Endometrium (tissue), 2 donors: ENCODE measurements around the gene PIK3CG.
"Not testable (repeated sequence)": the region's sequence is repeated elsewhere in the genome, so short reads cannot be mapped to it uniquely, and the experiment has no call there.

Experiments
- FAIRE-seq: peaks from 2 replicates; lab custom pipeline; 2012; peaks lifted over from hg19 to GRCh38; lab: Jason Lieb, UNC
- donor health status: control.
- donor health status: control.

Gene PIK3CG

DNA sequence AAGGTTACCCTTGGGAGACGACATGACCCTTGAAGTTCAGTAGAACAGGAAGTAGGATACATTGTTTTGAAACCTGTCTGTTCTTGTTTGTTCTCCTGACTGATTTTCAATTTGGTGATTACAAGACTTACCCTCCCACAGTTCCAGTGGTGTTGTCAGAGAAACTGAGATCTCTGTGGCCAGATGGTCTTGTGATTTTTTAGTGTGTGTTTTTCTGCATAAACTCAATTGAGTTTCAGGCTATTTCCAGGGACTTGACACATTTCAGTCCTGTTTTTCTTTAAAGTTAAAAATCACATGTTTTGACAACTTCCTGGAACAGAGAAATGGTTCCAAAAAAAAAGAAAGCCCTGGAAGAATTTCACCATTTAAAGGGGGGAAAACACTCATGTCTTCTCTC, 22.3 kb downstream of the PIK3CG start:
- peak; percentile 94 for FAIRE-seq

DNA sequence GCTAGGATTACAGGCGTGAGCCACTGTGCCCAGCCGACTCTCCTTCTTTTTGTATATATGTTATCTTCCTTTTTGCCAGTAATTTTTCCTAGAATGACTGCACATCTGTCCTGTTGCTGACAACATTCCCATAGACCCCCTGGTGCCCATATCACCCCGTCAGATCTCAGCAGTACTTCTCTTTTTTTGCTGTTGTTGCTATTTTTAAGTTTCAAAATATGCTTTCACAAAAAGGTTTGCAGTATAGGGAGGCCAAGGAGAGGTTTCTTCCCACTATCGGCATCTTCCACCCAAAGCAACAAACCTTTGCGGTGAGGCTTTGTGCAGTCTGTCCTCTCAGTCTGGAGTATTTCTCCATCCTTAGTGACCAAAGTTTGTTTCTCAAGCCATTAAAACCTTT, 23.1 kb downstream of the PIK3CG start:
- FAIRE-seq, result no peak

DNA sequence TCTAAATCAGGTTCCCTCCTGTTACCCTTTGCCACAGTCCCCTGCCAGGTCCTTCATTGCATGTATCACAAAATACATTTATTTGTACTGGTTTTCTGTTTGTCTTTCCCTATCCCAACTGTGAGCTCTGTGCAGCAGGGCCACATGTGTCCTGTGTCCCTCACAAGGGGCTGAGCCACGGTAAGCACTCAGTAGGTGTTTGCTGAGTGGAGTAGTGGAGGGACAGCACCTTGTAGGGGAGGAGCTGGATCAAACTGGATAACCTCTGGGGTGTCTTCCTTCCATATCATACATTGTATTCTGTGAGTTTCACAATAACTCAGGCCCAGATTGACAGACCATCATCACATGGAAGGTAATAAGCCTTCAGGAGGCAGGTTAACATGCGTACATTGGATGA, 25.9 kb downstream of the PIK3CG start:
- no peak for FAIRE-seq

DNA sequence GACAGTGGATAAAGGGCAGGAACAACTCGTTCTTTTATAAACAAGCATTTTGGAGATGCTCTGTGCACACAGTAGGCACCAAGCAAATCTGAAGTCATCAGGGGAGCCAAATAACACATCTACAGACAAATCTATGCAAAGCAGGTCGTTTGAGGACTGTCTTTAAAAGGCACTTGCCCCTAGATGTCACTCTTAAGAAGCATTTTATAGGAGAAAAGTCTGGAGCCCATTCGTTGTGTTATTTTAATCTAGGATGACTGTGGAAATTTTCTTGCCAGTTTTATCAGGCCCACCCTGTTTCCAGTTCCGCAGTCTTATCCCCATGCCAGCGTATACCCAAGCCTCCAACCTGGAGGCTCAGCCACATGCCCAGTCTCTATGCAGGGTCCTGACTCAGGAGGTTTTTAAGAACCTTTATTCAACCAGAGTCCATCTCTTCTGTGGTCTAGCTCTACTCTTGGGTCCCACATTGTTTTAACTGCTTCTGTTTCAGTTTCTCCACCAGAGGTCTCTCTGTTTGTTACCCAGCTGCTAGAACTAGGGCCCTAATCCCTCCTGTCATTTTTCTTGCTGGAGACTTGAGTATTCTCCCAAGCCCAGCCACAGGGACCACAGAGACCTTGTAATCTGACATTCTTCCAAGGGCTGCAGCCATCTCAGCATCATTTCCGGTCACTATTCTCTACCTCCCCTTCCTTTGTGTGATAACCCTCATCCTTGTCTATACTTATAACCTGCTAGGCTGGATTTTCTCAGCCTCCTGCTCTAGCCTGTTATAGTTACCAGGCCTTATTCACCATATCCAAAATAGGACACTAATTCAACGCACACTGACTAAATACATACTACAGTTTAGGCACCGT, 26.7 kb downstream of the PIK3CG start:
- FAIRE-seq, result no peak

DNA sequence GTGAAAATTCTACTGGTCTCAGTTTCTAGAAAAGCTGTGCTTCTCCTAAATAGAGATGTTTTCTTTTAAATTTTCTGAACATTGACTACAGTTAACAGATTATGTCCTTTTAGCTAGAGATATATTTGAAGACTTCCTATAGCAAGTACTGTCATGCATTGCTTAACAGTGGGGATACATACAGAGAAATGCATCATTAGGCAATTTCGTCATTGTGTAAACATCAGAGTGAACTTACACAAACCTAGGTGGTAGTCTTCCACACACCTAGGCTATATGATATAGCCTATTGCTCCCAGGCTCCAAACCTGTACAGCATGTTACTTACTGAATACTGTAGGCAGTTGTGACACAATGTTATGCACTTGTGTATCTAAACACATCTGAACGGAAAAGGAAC, 28.5 kb downstream of the PIK3CG start:
- FAIRE-seq, result no peak

DNA sequence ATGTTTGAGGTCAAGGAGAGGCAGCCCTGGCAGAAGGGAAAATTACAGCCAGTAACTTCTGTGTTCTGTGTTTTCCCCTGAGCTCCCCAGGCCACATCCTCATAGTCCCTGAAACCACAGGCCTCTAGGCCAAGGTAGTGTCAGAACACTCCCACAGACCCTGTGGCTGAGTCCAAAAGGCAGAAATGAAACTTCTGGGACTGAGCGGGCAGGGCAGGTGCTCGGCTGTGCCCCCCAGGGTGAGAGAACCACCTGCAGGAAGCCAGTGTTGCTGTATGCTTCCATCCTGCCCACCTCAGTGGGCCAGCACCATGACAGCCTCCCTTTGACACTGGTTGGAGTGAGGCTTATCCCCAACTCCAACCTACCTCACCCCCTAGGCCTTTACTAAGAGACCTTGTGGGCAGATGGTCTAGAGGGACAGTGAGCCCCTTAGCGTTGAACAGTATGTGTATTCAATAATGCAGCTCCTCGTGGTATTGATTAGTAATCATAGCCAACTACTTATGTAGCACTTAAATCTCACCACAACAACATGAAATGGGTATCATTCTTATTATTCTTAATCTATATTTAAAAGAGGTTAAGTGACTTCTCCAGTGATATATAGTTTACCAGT, 30.3 kb downstream of the PIK3CG start:
- no peak for FAIRE-seq

DNA sequence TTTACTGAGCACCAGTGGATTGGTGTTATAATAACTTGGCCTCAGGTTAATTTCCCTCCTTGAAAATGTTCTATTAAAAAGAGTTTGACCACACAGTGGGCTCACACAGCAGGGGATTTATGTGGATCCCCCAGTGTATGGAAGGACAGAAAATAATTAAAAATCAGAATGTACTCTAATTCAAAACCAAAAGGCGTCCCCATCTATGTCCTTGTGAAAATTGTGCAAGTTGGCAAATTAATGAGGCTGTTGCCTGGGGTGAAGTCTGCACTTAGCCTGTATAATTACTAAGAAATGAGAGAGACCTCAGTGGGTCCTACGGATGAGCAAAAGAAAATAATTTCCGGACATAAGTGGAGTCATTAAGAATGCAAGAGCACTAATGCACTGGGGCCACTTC, 31.1 kb downstream of the PIK3CG start:
- FAIRE-seq, result no peak

DNA sequence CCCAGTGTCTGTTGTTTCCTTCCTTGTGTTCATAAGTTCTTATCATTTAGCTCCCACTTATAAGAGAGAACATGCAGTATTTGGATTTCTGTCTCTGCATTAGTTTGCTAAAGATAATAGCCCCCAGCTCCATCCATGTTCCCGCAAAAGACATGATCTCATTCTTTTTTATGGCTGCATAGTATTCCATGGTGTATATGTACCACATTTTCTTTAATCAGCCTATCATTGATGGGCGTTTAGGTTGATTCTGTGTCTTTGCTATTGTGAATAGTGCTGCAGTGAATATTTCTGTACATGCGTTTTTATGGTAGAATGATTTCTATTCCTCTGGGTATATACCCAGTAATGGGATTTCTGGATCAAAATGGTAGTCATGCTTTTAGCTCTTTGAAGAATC, 32.5 kb downstream of the PIK3CG start:
- FAIRE-seq, result not testable (repeated sequence)

DNA sequence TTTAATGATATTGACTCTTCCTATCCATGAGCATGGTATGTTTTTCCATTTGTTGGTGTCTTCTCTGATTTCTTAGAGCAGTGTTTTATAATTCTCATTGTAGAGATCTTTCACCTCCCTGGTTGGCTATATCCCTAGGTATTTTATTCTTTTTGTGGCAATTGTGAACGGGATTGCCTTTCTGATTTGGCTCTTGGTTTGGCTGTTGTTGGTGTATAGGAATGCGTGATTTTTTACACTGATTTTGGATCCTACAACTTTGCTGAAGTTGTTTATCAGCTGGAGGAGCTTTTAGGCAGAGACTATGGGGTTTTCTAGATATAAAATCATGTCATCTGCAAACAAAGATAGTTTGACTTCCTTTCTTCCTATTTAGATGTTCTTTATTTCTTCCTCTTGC, 33.9 kb downstream of the PIK3CG start:
- not testable (repeated sequence) for FAIRE-seq

DNA sequence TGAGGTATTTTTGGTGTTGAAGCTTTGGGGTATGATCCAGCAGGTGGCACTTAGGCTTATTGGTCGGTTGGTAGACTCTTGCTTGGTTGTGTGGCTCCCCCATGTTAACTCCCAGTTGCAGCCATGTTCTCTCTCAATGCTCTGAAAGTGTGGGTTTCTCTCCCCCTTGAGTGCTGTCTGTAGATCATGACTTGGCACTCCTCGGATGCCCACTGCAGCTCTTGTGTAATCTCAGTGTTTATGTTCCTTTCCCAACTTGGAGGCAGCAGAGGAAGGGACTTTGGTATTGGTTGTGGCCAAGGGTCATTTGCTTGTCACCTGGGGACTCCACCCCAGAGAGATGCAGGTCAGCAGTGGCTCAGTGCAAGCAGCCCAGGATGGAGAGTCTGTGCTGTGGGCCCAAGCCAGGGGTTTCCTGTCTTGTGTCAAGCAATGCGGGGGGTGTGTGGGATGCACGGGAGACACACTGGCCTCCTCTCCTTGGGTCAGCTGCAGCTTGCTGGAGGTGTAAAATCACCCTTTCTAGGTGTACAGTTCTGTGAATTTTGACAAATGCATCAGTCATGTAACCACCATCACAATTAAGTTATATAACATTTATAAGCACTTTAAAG, 36.9 kb downstream of the PIK3CG start:
- FAIRE-seq, result no peak

DNA sequence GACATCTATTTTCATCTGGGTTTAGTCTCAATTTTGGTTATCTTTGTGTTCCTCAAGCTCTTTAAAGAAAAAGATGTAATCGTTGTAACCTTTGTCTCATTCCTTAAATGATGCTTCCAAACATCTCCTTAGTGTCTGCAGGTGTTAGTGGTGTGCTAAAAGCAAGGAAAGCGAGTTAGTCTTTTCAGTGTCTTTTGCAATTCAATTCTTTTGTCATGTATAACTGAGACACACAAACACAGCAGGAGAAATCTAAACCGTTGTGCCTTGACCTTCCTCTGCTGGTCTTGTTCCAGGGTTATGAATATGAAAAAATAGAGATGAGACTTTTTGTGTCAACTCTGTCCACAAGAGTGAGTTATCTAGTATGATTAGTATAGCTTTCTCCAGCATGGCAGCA, 40.7 kb downstream of the PIK3CG start:
- FAIRE-seq, result no peak

DNA sequence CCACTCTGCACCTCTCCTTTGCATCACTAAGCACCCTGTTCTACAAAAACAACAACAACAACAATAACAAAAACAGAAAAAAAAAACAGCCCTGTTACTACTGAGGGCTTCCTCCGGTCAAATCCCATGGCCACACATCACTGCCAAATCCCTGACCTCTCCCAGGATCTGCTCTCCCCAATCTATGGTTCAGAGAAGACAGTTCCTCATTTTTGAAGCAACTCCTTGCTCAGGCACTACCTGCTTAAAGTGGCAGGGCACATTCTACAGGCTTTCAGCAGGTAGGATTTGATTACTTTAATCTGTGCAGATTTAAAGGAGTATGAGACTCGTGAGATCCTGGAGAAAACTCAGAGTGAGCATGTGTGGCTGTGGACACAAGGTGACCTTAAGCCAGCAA, 46.9 kb downstream of the PIK3CG start:
- FAIRE-seq, result no peak

DNA sequence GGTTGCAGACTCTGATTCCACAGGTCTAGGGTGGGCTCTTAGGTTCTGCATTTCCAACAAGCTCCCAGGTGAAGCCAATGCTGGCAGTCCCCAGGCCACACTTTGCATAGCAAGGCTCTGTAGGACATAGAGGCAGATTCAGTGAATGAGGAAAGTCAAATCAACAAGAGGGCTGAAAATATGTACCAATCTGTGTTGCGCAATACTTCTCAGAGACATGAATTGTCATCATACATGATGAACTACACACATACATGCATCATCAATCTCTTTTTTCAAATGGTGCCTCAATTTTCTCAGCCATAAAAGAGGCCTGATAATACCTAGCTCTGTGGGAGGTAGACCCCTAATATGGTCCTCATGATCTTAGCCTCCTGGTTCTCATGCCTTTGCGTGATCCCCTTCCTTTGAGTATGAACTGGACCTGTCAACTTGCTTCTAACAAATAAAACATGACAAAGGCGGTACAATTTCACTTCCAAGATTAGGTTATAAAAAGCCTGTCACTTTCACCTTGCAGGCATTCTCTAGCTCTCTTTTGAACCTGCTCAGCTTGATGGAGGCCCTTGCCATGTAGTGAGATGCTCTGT, 49.0 kb downstream of the PIK3CG start:
- FAIRE-seq, result no peak

DNA sequence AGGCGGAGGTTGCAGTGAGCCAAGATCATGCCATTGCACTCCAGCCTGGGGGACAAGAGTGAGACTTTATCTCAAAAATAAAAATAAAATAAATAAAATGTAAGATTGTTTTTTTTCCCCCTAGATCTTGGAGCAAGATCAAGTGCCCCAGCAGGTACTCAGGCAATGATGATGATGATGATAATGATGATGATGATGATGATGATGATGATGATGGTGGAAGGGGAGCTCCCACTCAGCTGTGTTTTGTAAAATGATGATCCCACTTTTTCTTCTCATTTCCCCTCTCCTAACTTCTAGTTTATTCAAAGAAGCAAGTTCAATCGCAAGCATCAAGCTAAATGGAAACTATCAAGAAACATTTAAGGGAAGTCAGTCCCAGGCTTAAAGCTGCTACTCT, 50.3 kb downstream of the PIK3CG start:
- no peak for FAIRE-seq

DNA sequence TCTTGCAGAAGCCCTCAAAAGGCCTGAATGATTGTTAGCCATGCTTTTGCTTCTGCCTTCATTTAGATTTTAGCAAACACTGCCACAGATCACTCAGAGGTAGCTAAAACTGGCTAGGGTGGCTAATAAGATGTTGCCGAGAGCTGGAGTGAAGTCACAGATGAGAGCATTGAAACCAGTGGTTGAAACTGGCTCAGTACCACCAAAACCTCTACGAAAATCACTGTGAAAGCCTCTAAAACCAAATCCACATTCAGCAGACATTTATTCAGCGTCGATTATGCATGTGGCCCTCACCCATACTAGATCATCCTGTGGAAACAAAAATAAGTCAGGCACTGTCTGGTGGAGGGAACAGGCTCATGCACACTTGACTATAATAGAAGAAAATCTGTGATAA, 50.8 kb downstream of the PIK3CG start:
- no peak for FAIRE-seq

DNA sequence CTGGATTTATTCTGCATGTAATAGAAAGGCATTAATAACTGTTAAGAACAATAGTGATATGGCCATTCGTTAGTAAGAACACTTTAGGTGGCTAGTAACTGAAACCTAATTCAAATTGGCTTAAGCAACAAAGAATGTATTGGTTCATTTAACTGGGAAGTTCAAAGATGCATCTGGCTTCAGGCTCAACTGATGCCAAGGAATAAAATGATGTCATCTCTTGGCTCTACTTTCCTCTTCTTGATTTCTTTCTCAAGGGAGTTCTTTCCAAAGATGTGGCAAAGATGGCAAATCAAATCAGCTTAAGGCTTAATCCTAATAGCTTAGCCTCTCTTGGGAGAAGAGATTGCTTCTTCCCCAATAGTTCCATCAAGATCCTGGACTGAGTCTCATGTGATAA, 51.6 kb downstream of the PIK3CG start:
- no peak for FAIRE-seq

DNA sequence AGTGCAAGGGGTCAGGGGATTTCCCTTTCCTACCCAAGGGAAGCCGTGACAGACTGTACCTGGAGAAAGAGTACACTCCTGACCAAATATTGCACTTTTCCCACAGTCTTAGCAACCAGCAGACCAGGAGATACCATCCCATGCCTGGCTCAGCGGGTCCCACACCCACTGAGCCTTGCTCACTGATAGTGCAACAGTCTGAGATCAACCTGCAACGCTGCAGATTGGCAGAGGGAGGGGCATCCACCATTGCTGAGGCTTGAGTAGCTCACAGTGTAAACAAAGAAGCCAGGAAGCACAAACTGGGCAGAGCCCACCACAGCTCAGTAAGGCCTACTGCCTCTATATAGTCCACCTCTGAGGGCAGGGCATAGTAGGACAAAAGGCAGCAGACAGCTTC, 53.9 kb downstream of the PIK3CG start:
- no peak for FAIRE-seq

DNA sequence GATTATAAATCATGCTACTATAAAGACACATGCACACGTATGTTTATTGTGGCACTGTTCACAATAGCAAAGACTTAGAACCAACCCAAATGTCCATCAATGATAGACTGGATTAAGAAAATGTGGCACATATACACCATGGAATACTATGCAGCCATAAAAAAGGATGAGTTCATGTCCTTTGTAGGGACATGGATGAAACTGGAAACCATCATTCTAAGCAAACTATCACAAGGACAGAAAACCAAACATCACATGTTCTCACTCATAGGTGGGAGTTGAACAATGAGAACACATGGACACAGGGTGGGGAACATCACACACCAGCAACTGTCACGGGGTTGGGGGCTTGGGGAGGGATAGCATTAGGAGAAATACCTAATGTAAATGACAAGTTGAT, 59.4 kb downstream of the PIK3CG start:
- FAIRE-seq, result not testable (repeated sequence)

DNA sequence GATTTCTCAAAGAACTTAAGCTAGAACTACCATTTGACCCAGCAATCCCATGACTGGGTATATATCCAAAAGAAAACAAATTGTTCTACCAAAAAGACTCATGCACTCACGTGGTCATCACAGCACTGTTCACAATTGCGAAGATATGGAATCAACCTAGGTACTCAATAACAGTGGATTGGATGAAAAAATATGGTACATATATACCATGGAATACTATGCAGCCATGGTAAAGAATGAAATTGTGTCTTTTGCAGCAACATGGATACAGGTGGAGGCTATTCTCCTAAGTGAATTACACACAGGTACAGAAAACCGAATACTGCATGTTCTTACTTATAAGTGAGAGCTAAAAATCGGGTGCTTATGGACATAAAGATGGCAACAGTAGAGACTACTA, 61.8 kb downstream of the PIK3CG start:
- no peak for FAIRE-seq

DNA sequence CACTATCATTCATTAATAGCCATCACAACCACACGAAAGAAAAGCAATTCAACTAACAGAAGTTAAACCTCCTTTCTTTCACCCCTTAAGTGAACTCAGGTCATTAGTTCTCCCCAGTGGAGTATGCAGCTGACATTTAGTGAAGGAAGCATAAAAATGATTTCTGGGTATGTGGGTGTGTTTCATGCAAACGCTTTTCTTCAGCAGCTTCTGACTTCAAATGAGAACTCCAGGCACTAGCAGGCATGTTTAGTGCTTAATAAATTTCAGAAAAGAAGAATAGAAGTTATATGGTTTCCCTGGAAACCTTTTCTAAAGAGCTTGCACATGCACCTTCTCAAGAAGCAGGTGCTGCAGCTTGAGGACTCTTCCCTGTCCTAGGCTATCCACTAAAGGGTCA, 62.5 kb downstream of the PIK3CG start:
- FAIRE-seq, result no peak

DNA sequence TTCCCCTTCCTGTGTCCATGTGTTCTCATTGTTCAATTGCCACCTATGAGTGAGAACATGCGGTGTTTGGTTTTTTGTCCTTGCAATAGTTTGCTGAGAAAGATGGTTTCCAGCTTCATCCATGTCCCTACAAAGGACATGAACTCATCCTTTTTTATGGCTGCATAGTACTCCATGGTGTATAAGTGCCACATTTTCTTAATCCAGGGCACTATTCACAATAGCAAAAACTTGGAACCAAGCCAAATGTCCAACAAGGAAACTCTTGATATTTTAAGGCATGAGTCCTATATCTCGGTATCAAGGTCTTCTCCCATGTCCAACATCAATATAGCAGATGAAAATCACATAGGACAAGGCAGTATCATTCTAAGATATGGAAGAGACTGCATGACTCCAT, 64.5 kb downstream of the PIK3CG start:
- FAIRE-seq, result not testable (repeated sequence)

DNA sequence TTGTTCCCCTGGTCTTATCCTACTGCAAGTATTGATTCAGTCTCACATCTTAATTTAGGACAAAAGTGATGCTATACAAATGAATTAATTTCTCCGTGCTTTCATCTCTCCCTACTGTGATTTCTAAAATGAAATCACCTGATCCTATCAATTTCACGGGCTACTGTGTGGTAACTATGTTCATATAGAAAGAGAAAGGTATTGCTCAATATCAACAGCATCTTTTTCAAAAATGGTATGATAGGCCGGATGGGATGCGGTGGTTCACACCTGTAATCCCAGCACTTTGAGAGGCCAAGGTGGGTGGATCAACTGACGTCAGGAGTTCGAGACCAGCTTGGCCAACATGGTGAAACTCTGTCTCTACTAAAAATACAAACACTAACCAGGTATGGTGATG, 71.2 kb downstream of the PIK3CG start:
- FAIRE-seq, result no peak

DNA sequence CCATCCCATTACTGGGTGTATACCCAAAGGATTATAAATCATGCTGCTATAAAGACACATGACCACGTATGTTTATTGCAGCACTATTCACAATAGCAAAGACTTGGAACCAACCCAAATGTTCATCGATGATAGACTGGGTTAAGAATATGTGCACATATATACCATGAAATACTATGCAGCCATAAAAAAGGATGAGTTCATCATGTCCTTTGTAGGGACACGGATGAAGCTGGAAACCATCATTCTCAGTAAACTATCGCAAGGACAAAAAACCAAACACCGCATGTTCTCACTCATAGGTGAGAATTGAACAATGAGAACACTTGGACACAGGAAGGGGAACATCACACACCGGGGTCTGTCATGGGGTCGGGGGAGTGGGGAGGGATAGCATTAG, 73.0 kb downstream of the PIK3CG start:
- not testable (repeated sequence) for FAIRE-seq
